HCT116 (cell line): ENCODE results near the gene ACSL3. TPM values are rescaled to one million over a fixed set of nuclear protein-coding genes. Genes with fewer than 3 reads are reported as not detected.

Experiments
- ATAC-seq: fragments of 200-7000 bp; cut with Tn5 transposase; 2 replicates; pipeline ENCODE4 v1.9.1; 2020; ENCODE audit warnings: mild to moderate bottlenecking, moderate library complexity
- BruUV-seq: library from RNA; stranded (reverse); fragments of 400-500 nt; replicated peaks from 2 replicates; lab custom pipeline; 2021; lab: Mats Ljungman, UMichigan
- CTCF ChIA-PET: fragments of 300-600 bp; sonication (Branson Sonifier 250); formaldehyde crosslinking; loops from one replicate; lab custom pipeline; 2021; ENCODE audit warnings: antibody characterized with exemption; lab: Charles Lee
- POLR2A ChIA-PET: fragments of 300-600, 350-600 bp; sonication (Branson Sonifier 250); formaldehyde crosslinking; loops from one replicate; lab custom pipeline; 2021; ENCODE audit warnings: antibody characterized with exemption; lab: Charles Lee
- RAD21 ChIA-PET, 2 experiments: fragments of 300-600 bp; sonication (Branson Sonifier 250); formaldehyde crosslinking; loops; one replicate each; lab custom pipeline; 2023; ENCODE audit warnings: low total read pairs in 2 of 2; ENCODE audit not compliant: uncharacterized antibody in 2 of 2, unreplicated experiment in 2 of 2, low non-redundant PET in 1 of 2; lab: Charles Lee
- DNase-seq: peaks from one replicate; pipeline ENCODE4 v3.0.0-alpha.2; 2010; ENCODE audit warnings: low read depth, low spot score
- H2AFZ ChIP-seq: fragments of 200-600 bp; shearing (Covaris generic), sonication (generic); 2 replicates; pipeline ENCODE4 v1.6.1; 2017; ENCODE audit warnings: low read depth, mixed run types, mixed read lengths, antibody characterized with exemption, low read length; ENCODE audit not compliant: poor library complexity, severe bottlenecking
- H3K27ac ChIP-seq: 2 replicates; pipeline ENCODE4 v1.5.1; 2012; ENCODE audit warnings: low read depth, low read length
- H3K27me3 ChIP-seq: fragments of 200-600 bp; sonication (generic); 2 replicates; pipeline ENCODE4 v1.6.1; 2016; ENCODE audit warnings: mixed run types, low read length, mixed read lengths; ENCODE audit not compliant: insufficient read depth
- H3K36me3 ChIP-seq, 2 experiments: fragments of 200-500 bp in 1 of 2; fragments of 200-600 bp in 1 of 2; sonication (Bioruptor generic) in 1 of 2; sonication (generic) in 1 of 2; 2 replicates each; pipeline versions ENCODE4 v1.5.1 to v1.6.1; 2014 to 2016; ENCODE audit warnings: low read length in 2 of 2, inconsistent platforms in 1 of 2, mixed read lengths in 1 of 2, mixed run types in 1 of 2; ENCODE audit not compliant: insufficient read depth in 2 of 2, control insufficient read depth in 1 of 2
- H3K4me1 ChIP-seq, 2 experiments: fragments of 200-600 bp in 1 of 2; sonication (generic) in 1 of 2; 2 replicates each; pipeline versions ENCODE4 v1.5.1 to v1.6.1; 2012 to 2017; ENCODE audit warnings: low read length in 2 of 2, inconsistent platforms in 1 of 2, mild to moderate bottlenecking in 1 of 2, mixed read lengths in 1 of 2, mixed run types in 1 of 2, moderate library complexity in 1 of 2; ENCODE audit not compliant: insufficient read depth in 2 of 2, control insufficient read depth in 1 of 2
- H3K4me2 ChIP-seq: fragments of 200-600 bp; sonication (generic); 2 replicates; pipeline ENCODE4 v1.6.1; 2017; ENCODE audit warnings: mixed run types, low read length, mixed read lengths
- H3K4me3 ChIP-seq, 2 experiments: fragments of 200-600 bp in 1 of 2; sonication (generic) in 1 of 2; replicated peaks in 1 of 2; 2 replicates each; pipeline ENCODE4 v1.5.1; 2011 to 2016; ENCODE audit warnings: low read length in 2 of 2, control low read depth in 1 of 2, low read depth in 1 of 2, mild to moderate bottlenecking in 1 of 2, mixed read lengths in 1 of 2, mixed run types in 1 of 2
- H3K79me2 ChIP-seq: fragments of 200-600 bp; sonication (generic); 2 replicates; pipeline ENCODE4 v1.6.1; 2017; ENCODE audit warnings: mild to moderate bottlenecking, mixed run types, low read length, moderate library complexity, mixed read lengths; ENCODE audit not compliant: insufficient read depth
- H3K9ac ChIP-seq: fragments of 200-600 bp; sonication (generic); 2 replicates; pipeline ENCODE4 v1.6.1; 2016; ENCODE audit warnings: low read length, mixed read lengths
- H3K9me2 ChIP-seq: fragments of 200-600 bp; sonication (generic), shearing (Covaris generic); 2 replicates; pipeline ENCODE4 v1.6.1; 2017; ENCODE audit warnings: mixed run types, mild to moderate bottlenecking, moderate library complexity; ENCODE audit not compliant: insufficient read depth
- H3K9me3 ChIP-seq, 2 experiments: fragments of 200-500 bp in 1 of 2; fragments of 200-600 bp in 1 of 2; sonication (Bioruptor generic) in 1 of 2; sonication (generic) in 1 of 2; 2 replicates each; pipeline ENCODE4 v1.6.1; 2014 to 2017; ENCODE audit warnings: low read length in 2 of 2, mixed read lengths in 2 of 2, inconsistent platforms in 1 of 2, low read depth in 1 of 2, mild to moderate bottlenecking in 1 of 2, mixed run types in 1 of 2, moderate library complexity in 1 of 2; ENCODE audit not compliant: control insufficient read depth in 1 of 2, insufficient read depth in 1 of 2
- H4K20me1 ChIP-seq: fragments of 200-600 bp; sonication (generic), shearing (Covaris generic); 2 replicates; pipeline ENCODE4 v1.6.1; 2017; ENCODE audit warnings: mixed run types, mild to moderate bottlenecking, moderate library complexity; ENCODE audit not compliant: insufficient read depth
- CBX3 ChIP-seq: IDR thresholded peaks from 2 replicates; pipeline ENCODE4 v1.6.1; 2012; ENCODE audit warnings: low read depth
- CEBPB ChIP-seq: IDR thresholded peaks from 2 replicates; pipeline ENCODE4 v1.6.1; 2012; ENCODE audit warnings: low read depth
- FOSL1 ChIP-seq: IDR thresholded peaks from 2 replicates; pipeline ENCODE4 v1.6.1; 2012; ENCODE audit warnings: low read depth
- RAD21 ChIP-seq: IDR thresholded peaks from 2 replicates; pipeline ENCODE4 v1.6.1; 2012; ENCODE audit warnings: low read depth, mild to moderate bottlenecking
- SP1 ChIP-seq: IDR thresholded peaks from 2 replicates; pipeline ENCODE4 v1.6.1; 2012; ENCODE audit warnings: low read depth
- SRF ChIP-seq: IDR thresholded peaks from 2 replicates; pipeline ENCODE4 v1.6.1; 2012; ENCODE audit warnings: low read depth
- TCF7L2 ChIP-seq: IDR thresholded peaks from 2 replicates; pipeline ENCODE4 v1.7.0; 2011; ENCODE audit warnings: borderline replicate concordance, inconsistent platforms; ENCODE audit not compliant: insufficient read depth, insufficient read length; ENCODE audit errors: extremely low read depth
- YY1 ChIP-seq: IDR thresholded peaks from 2 replicates; pipeline ENCODE4 v1.6.1; 2011; ENCODE audit warnings: low read length, low read depth, moderate library complexity, mild to moderate bottlenecking; ENCODE audit not compliant: insufficient replicate concordance; ENCODE audit errors: extremely low read depth
- intact Hi-C: fragments of 100-400 bp; cut with micrococcal nuclease; formaldehyde crosslinking; loops from 2 replicates; pipeline ENCODE4 v1.10.0; 2022
- total RNA-seq: library from RNA; stranded (reverse); gene quantifications from one replicate; pipeline ENCODE4 v1.2.1, GENCODE V29; 2021; ENCODE audit not compliant: unreplicated experiment
- TF ChIP-seq, protein P1 (sequence below): IDR thresholded peaks from 2 replicates; pipeline ENCODE4 v1.6.1; 2012; ENCODE audit warnings: low read depth
- TF ChIP-seq, protein P2 (sequence below): IDR thresholded peaks from 2 replicates; pipeline ENCODE4 v1.6.1; 2011; ENCODE audit warnings: mild to moderate bottlenecking, low read length, moderate library complexity; ENCODE audit not compliant: insufficient replicate concordance; ENCODE audit errors: extremely low read depth
- TF ChIP-seq, protein P3 (sequence below), 3 experiments: fragments of 200-600 bp in 1 of 3; sonication (generic) in 1 of 3; IDR thresholded peaks in 2 of 3; conservative IDR thresholded peaks in 1 of 3; 2 replicates each; pipeline ENCODE4 v1.5.1; 2012 to 2017; ENCODE audit warnings: low read depth in 2 of 3, low read length in 2 of 3, antibody characterized with exemption in 1 of 3, borderline replicate concordance in 1 of 3, control low read depth in 1 of 3, mild to moderate bottlenecking in 1 of 3, mixed read lengths in 1 of 3, mixed run types in 1 of 3, moderate library complexity in 1 of 3; ENCODE audit not compliant: insufficient read depth in 1 of 3
- TF ChIP-seq, protein P4 (sequence below): IDR thresholded peaks from 2 replicates; pipeline ENCODE4 v1.6.1; 2012

ACSL3 gene
- total RNA-seq, 1 experiment from 2014 or later: 142 TPM

DNA sequence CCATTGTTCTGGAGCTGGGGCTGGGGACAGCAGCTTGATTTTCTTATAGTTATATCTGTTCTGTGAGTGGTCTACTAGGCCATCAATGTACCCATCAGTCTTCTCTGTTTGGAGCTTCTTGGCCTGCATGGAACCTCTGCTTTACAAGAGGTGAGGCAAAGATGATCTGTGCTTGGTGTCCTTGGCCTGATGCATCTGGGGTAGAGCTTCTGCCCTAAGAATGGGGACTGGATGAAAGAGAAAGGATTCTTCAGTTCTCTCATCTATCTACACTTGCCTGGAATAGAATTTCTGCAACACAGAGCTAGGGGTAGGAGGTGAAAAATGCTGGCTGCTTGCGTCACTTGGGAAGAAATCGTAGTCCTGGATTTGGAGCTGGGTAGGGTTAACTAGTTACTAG lies 46.2 kb downstream of the ACSL3 start:
- no TSS peak for BruUV-seq
- CTCF ChIA-PET: no interaction called here

More for the DNA sequence above, 46.2 kb downstream of the ACSL3 start:
- peaks cover 5 to 14% of the 10 kb centered on the region in 2 experiments; a peak in 3 of 4 replicates for H3K36me3 ChIP-seq
- intact Hi-C loops: no loop called here
- no peak overlapping the region for H3K27ac ChIP-seq
- RAD21 ChIA-PET: no interaction called here
- no peaks in the 10 kb centered on the region for H3K9me3 ChIP-seq
- ATAC-seq (no peak), DNase-seq (no peak)
- H3K4me2 ChIP-seq: no peak overlapping the region
- H2AFZ ChIP-seq: no peak overlapping the region
- no peaks in the 10 kb centered on the region for H3K4me1 ChIP-seq
- no peak overlapping the region for H3K9ac ChIP-seq
- H3K79me2 ChIP-seq: peaks cover 83% of the 10 kb centered on the region
- TF ChIP-seq SP1: no peak
- TF ChIP-seq, protein P1, sequence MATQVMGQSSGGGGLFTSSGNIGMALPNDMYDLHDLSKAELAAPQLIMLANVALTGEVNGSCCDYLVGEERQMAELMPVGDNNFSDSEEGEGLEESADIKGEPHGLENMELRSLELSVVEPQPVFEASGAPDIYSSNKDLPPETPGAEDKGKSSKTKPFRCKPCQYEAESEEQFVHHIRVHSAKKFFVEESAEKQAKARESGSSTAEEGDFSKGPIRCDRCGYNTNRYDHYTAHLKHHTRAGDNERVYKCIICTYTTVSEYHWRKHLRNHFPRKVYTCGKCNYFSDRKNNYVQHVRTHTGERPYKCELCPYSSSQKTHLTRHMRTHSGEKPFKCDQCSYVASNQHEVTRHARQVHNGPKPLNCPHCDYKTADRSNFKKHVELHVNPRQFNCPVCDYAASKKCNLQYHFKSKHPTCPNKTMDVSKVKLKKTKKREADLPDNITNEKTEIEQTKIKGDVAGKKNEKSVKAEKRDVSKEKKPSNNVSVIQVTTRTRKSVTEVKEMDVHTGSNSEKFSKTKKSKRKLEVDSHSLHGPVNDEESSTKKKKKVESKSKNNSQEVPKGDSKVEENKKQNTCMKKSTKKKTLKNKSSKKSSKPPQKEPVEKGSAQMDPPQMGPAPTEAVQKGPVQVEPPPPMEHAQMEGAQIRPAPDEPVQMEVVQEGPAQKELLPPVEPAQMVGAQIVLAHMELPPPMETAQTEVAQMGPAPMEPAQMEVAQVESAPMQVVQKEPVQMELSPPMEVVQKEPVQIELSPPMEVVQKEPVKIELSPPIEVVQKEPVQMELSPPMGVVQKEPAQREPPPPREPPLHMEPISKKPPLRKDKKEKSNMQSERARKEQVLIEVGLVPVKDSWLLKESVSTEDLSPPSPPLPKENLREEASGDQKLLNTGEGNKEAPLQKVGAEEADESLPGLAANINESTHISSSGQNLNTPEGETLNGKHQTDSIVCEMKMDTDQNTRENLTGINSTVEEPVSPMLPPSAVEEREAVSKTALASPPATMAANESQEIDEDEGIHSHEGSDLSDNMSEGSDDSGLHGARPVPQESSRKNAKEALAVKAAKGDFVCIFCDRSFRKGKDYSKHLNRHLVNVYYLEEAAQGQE: no peak
- TF ChIP-seq YY1: no peak
- TF ChIP-seq SRF: no peak
- TF ChIP-seq, protein P2, sequence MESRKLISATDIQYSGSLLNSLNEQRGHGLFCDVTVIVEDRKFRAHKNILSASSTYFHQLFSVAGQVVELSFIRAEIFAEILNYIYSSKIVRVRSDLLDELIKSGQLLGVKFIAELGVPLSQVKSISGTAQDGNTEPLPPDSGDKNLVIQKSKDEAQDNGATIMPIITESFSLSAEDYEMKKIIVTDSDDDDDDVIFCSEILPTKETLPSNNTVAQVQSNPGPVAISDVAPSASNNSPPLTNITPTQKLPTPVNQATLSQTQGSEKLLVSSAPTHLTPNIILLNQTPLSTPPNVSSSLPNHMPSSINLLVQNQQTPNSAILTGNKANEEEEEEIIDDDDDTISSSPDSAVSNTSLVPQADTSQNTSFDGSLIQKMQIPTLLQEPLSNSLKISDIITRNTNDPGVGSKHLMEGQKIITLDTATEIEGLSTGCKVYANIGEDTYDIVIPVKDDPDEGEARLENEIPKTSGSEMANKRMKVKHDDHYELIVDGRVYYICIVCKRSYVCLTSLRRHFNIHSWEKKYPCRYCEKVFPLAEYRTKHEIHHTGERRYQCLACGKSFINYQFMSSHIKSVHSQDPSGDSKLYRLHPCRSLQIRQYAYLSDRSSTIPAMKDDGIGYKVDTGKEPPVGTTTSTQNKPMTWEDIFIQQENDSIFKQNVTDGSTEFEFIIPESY: no peak
- no peak for TF ChIP-seq CBX3
- TF ChIP-seq FOSL1: no peak
- TF ChIP-seq, protein P3, sequence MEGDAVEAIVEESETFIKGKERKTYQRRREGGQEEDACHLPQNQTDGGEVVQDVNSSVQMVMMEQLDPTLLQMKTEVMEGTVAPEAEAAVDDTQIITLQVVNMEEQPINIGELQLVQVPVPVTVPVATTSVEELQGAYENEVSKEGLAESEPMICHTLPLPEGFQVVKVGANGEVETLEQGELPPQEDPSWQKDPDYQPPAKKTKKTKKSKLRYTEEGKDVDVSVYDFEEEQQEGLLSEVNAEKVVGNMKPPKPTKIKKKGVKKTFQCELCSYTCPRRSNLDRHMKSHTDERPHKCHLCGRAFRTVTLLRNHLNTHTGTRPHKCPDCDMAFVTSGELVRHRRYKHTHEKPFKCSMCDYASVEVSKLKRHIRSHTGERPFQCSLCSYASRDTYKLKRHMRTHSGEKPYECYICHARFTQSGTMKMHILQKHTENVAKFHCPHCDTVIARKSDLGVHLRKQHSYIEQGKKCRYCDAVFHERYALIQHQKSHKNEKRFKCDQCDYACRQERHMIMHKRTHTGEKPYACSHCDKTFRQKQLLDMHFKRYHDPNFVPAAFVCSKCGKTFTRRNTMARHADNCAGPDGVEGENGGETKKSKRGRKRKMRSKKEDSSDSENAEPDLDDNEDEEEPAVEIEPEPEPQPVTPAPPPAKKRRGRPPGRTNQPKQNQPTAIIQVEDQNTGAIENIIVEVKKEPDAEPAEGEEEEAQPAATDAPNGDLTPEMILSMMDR (IDR thresholded peaks at IDR 0.05 in 2 of 3, conservative IDR thresholded peaks at IDR 0.05 in 1 of 3; ENCODE audit: borderline replicate concordance in 1 of 3, insufficient read depth in 1 of 3, low read depth in 2 of 3, low read length in 2 of 3): no peak
- no peak for TF ChIP-seq RAD21
- TF ChIP-seq, protein P4, sequence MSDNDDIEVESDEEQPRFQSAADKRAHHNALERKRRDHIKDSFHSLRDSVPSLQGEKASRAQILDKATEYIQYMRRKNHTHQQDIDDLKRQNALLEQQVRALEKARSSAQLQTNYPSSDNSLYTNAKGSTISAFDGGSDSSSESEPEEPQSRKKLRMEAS: no peak
- TF ChIP-seq CEBPB: no peak
- TF ChIP-seq TCF7L2: no peak
- POLR2A ChIA-PET: no interaction called here
- H3K4me3 ChIP-seq: no peak overlapping the region
- H3K9me2 ChIP-seq: no peaks in the 10 kb centered on the region
- no peaks in the 10 kb centered on the region for H3K27me3 ChIP-seq
- H4K20me1 ChIP-seq: peaks cover 4% of the 10 kb centered on the region; the same call in 1 of the 2 replicates
